ENCODE data around the gene R3HDM2. TPM values are rescaled to one million over a fixed set of nuclear protein-coding genes. Genes with fewer than 3 reads are reported as not detected.
"Not testable (repeated sequence)": the region's sequence is repeated elsewhere in the genome, so short reads cannot be mapped to it uniquely, and the experiment has no call there.

Gene R3HDM2
- total RNA-seq, 2 donors from 2014 or later, result 82.7 to 116 TPM

GRCh38 chr12:57342207-57342691, 88.6 kb downstream of the R3HDM2 start:
- no peaks in the 10 kb centered on the region for H3K9me3 ChIP-seq (ENCODE audit: control insufficient read depth, low read length)
- H3K36me3 ChIP-seq (ENCODE audit: control insufficient read depth, insufficient read depth, low read length), result peaks cover 7% of the 10 kb centered on the region
- Mint-ChIP-seq H3K27me3 (ENCODE audit: insufficient read depth) (no peaks in the 10 kb centered on the region), H3K9me3 (no peaks in the 10 kb centered on the region), H3K27ac (peak overlapping the region; percentile 75), H3K4me1 (peaks cover 26% of the 10 kb centered on the region), H3K4me3 (no peak overlapping the region), H3K36me3 (ENCODE audit: low read depth) (peaks cover 21% of the 10 kb centered on the region)
- H3K9ac ChIP-seq (ENCODE audit: extremely low read depth, low read length, poor library complexity, severe bottlenecking), result no peak overlapping the region
- peaks cover 16% of the 10 kb centered on the region for H3K4me1 ChIP-seq (ENCODE audit: control insufficient read depth, insufficient read depth, low read length)
- DNase-seq, result peak; percentile 83
- TF ChIP-seq CTCF (conservative IDR thresholded peaks at IDR 0.05), result no peak
- WGBS, 2 experiments (ENCODE audit: insufficient coverage in 1 of 2, insufficient read length in 1 of 2), result 20 to 42% methylated on average over 2 to 6 of the region's 7 CpGs
- no peak overlapping the region for H3K27ac ChIP-seq (ENCODE audit: low read depth, low read length)
- H3K4me3 ChIP-seq (ENCODE audit: low read length), result no peak overlapping the region
- H3K27me3 ChIP-seq (ENCODE audit: control insufficient read depth, insufficient read depth, low read length, poor library complexity, severe bottlenecking), result no peaks in the 10 kb centered on the region

- Mint-ChIP-seq H3K4me3 (no peak overlapping the region), H3K27me3 (ENCODE audit: insufficient read depth) (no peaks in the 10 kb centered on the region), H3K4me1 (peaks cover 26% of the 10 kb centered on the region), H3K9me3 (peaks cover under 1% of the 10 kb centered on the region), H3K27ac (no peak overlapping the region), H3K36me3 (ENCODE audit: low read depth) (peaks cover 26% of the 10 kb centered on the region)
- Histone ChIP-seq H3K4me3 (ENCODE audit: low read length) (no peak overlapping the region), H3K27me3 (ENCODE audit: control insufficient read depth, insufficient read depth, low read length, poor library complexity, severe bottlenecking) (no peaks in the 10 kb centered on the region), H3K36me3 (ENCODE audit: control insufficient read depth, insufficient read depth, low read length) (peaks cover 5% of the 10 kb centered on the region), H3K9me3 (ENCODE audit: control insufficient read depth, low read length) (no peaks in the 10 kb centered on the region), H3K4me1 (ENCODE audit: control insufficient read depth, insufficient read depth, low read length) (peaks cover 16% of the 10 kb centered on the region), H3K27ac (ENCODE audit: low read depth, low read length) (no peak overlapping the region), H3K9ac (ENCODE audit: extremely low read depth, low read length, poor library complexity, severe bottlenecking) (no peak overlapping the region)
- no peak for TF ChIP-seq CTCF (conservative IDR thresholded peaks at IDR 0.05)
- 83 to 88% methylated on average over 3 to 7 of the region's 7 CpGs for WGBS, 2 experiments (ENCODE audit: insufficient coverage in 1 of 2, insufficient read length in 1 of 2)
- no peak for DNase-seq
Measured at GRCh38 chr12:57341275-57341990, 89.4 kb downstream of the R3HDM2 start.

GRCh38 chr12:57340104-57340503, 90.7 kb downstream of the R3HDM2 start:
- Histone ChIP-seq H3K4me1 (ENCODE audit: control insufficient read depth, insufficient read depth, low read length) (peaks cover 16% of the 10 kb centered on the region), H3K27me3 (ENCODE audit: control insufficient read depth, insufficient read depth, low read length, poor library complexity, severe bottlenecking) (no peaks in the 10 kb centered on the region), H3K36me3 (ENCODE audit: control insufficient read depth, insufficient read depth, low read length) (peaks cover 5% of the 10 kb centered on the region), H3K9me3 (ENCODE audit: control insufficient read depth, low read length) (no peaks in the 10 kb centered on the region), H3K4me3 (ENCODE audit: low read length) (no peak overlapping the region), H3K27ac (ENCODE audit: low read depth, low read length) (no peak overlapping the region), H3K9ac (ENCODE audit: extremely low read depth, low read length, poor library complexity, severe bottlenecking) (no peak overlapping the region)
- Mint-ChIP-seq H3K27ac (peak overlapping the region; percentile 70), H3K27me3 (ENCODE audit: insufficient read depth) (no peaks in the 10 kb centered on the region), H3K9me3 (peaks cover 3% of the 10 kb centered on the region), H3K4me3 (no peak overlapping the region), H3K4me1 (peaks cover 26% of the 10 kb centered on the region), H3K36me3 (ENCODE audit: low read depth) (peaks cover 30% of the 10 kb centered on the region)
- no peak for TF ChIP-seq CTCF (conservative IDR thresholded peaks at IDR 0.05)
- no peak for DNase-seq
- 45 to 67% methylated on average over 3 of the region's 3 CpGs for WGBS, 2 experiments (ENCODE audit: insufficient coverage in 1 of 2, insufficient read length in 1 of 2)

- peaks cover 12% of the 10 kb centered on the region for H3K4me1 Mint-ChIP-seq
- H3K36me3 Mint-ChIP-seq (ENCODE audit: low read depth), result peaks cover 28% of the 10 kb centered on the region
- not testable (repeated sequence) for H3K4me3 ChIP-seq (ENCODE audit: low read length); H3K4me3 Mint-ChIP-seq; DNase-seq; H3K9me3 Mint-ChIP-seq; H3K27me3 ChIP-seq (ENCODE audit: control insufficient read depth, insufficient read depth, low read length, poor library complexity, severe bottlenecking); H3K27ac Mint-ChIP-seq; H3K9ac ChIP-seq (ENCODE audit: extremely low read depth, low read length, poor library complexity, severe bottlenecking); H3K27ac ChIP-seq (ENCODE audit: low read depth, low read length); H3K9me3 ChIP-seq (ENCODE audit: control insufficient read depth, low read length); H3K36me3 ChIP-seq (ENCODE audit: control insufficient read depth, insufficient read depth, low read length); H3K27me3 Mint-ChIP-seq (ENCODE audit: insufficient read depth)
- 94 to 99% methylated on average over 2 to 4 of the region's 4 CpGs for WGBS, 2 experiments (ENCODE audit: insufficient coverage in 1 of 2, insufficient read length in 1 of 2)
- peaks cover 11% of the 10 kb centered on the region for H3K4me1 ChIP-seq (ENCODE audit: control insufficient read depth, insufficient read depth, low read length)
Measured at GRCh38 chr12:57336299-57336698, 94.5 kb downstream of the R3HDM2 start.
